22Rv1 (cell line): ENCODE data around the gene MAST3.

Source experiments
- H3K27ac ChIP-seq: fragments of 450-650 bp; 2 replicates; pipeline ENCODE4 v1.5.1; 2017
- CTCF ChIP-seq: fragments of 450-650 bp; IDR thresholded peaks from 2 replicates; pipeline ENCODE4 v1.5.1; 2017; ENCODE audit warnings: mild to moderate bottlenecking
- ZFX ChIP-seq: fragments of 450-650 bp; IDR thresholded peaks from 2 replicates; pipeline ENCODE4 v1.6.1; 2017; ENCODE audit warnings: antibody characterized with exemption, borderline replicate concordance

MAST3 gene

DNA sequence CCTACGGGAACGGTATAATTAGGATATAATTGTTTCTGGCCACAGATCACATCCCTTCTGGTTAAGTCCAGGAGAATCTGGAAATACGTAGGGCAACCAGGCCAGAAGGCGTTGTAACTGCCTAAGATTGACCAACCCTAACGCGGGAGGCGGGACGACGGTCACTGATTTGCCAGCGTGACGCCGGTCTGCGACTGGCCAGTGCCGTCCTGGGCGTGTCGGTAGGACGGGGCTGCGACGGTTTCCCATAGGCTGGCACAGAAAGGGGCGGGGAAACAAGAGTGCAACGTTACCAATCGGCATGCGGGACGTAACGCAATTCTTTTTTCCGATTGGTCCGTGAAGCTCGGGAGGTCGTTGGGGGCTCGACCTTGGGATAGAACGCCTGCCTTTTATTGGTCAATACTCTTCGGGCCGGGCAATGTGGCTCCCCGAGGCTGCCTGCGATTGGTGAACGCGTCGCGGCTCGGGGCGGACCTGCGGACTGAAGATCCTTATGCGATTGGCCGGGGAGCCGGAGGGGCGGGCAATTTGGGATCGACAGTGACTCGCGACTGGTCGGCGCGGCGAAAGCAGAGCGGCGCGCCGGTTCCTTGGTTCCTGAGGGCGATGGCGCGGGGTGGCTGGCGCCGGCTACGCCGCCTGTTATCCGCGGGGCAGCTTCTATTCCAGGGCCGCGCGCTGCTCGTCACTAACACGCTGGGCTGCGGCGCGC, 95.3 kb downstream of the MAST3 start, which contains the start of gene MPV17L2:
TSS of gene MPV17L2 (plus strand) at position 546 of the 715 bp plus-strand sequence. CDS start at position 610, 64 bp downstream.
- TF ChIP-seq ZFX = no peak
- TF ChIP-seq CTCF = no peak
- H3K27ac ChIP-seq = peak within 1 kb of the TSS; percentile 90

DNA sequence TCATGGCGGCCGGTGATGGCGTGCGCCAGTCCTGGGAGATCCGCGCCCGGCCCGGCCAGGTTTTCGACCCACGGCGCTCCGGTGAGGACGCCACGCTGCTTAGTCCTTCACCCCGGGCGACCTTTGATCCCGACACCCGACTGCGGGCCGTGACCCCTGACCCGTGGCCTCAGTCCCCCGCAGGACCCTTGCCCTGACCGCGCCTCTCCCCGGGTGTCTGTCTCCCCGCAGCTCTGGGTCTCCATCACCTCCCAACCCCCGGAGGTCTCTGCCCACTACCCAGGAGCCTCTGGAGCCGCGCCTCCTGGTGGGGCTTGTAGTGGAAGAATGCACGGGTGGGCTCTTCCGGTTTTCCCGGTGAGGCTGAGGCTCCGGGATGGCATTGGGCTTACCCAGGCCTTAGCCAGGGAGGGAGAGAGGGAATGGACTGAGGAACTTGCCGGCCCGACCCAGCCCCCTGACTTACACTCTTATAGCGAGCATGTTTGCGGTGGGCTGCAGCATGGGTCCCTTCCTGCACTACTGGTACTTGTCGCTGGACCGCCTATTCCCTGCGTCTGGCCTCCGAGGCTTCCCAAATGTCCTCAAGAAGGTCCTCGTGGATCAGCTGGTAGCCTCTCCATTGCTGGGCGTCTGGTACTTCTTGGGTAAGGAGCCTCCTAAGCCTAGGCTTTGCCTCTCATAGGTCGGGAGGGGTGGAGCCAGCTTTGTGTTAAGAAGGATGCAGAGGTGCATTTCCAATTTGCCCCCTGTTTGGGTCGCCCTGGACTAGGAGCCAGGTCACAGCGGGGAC, 96.0 kb downstream of the MAST3 start:
- H3K27ac ChIP-seq = peak overlapping the region; percentile 90
- TF ChIP-seq ZFX (no peak), CTCF (peak; percentile 19; the same call in 1 of the 2 replicates)

DNA sequence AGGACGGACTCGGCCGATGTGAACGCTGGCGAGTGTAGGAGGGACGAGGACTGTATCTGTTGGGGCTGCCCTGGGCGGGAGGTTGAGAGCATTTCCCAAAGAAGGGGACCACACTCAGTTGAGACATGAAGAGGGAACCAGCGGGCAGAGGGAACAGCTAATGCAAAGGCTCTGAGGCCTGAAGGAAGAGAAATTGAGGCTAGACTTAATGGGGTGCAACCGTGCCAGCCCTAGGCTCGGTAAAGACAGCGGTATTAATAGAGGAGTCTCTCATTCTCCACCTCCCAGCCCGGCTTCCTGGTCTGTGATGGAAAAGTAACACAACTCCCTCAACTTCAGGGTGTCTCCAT, 96.6 kb downstream of the MAST3 start:
- TF ChIP-seq CTCF (no peak), ZFX (no peak)
- H3K27ac ChIP-seq = peak overlapping the region; percentile 90

DNA sequence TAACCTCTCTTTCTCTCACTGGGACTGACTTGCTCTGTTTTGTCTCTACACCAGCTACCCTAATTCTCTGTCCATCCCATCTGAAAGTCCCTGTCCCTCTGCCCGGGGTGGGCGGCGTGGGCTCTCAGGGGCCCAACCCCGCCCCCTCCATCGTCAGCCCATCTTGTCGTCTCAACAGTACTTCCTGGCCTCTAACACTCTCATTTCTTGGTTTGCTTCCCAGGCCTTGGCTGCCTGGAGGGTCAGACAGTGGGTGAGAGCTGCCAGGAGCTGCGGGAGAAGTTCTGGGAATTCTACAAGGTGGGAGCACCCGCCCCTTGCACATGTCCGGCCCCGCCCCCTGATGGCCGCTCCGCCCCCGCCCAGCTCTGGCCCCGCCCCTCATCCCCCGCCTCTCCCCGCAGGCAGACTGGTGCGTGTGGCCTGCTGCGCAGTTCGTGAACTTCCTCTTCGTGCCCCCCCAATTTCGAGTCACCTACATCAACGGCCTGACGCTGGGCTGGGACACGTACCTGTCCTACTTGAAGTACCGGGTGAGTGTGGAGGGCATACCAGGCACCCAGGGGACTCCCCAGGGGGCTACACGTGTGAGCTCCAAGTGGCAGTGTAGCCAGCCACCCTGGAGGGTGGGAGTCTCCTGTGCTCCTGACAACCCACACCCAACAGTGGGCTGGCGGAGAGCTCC, 97.1 kb downstream of the MAST3 start:
- TF ChIP-seq CTCF (no peak), ZFX (no peak)
- H3K27ac ChIP-seq = peak overlapping the region; percentile 90

- peak overlapping the region; percentile 90 for H3K27ac ChIP-seq
Measured at GRCh38 chr19:18196511-18196845, 98.9 kb downstream of the MAST3 start.

DNA sequence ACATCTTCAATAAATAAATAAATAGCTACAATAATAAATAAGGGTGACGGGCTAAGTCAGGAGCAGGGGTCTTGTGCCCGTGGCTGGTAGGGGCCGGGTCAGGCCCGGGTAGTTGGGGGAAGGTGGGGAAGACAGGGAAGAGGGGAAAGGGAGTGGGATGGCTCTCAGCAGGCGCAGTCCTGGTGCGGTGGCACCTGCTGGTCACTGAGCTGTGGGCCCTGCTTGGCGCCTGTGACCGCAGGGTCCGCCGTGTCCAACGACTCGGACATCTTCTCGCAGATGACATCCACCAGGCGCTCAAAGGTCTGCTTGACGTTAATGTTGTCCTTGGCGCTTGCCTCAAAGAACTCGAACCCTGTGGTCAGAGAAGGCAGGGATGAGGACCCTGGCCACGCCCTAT, 99.7 kb downstream of the MAST3 start:
- TF ChIP-seq ZFX (no peak), CTCF (no peak)
- no peak overlapping the region for H3K27ac ChIP-seq

More at GRCh38 chr19:18196511-18196845, 98.9 kb downstream of the MAST3 start:
- no peak for TF ChIP-seq ZFX
- no peak for TF ChIP-seq CTCF
